OCI-LY1 (cell line): ENCODE measurements around the gene CNOT3.

Experiments used
- EZH2 ChIP-seq: fragments of 200-600 bp; sonication (generic), shearing (Covaris generic); IDR thresholded peaks from 2 replicates; pipeline ENCODE4 v1.8.0; 2017; ENCODE audit warnings: borderline replicate concordance, mixed run types, mild to moderate bottlenecking, antibody characterized with exemption, low read length, moderate library complexity, mixed read lengths
- TF ChIP-seq, protein P1 (sequence below): fragments of 200-600 bp; sonication (generic), shearing (Covaris generic); IDR thresholded peaks from 2 replicates; pipeline ENCODE4 v1.5.1; 2017; ENCODE audit warnings: mild to moderate bottlenecking, antibody characterized with exemption, low read length, moderate library complexity, mixed read lengths

DNA sequence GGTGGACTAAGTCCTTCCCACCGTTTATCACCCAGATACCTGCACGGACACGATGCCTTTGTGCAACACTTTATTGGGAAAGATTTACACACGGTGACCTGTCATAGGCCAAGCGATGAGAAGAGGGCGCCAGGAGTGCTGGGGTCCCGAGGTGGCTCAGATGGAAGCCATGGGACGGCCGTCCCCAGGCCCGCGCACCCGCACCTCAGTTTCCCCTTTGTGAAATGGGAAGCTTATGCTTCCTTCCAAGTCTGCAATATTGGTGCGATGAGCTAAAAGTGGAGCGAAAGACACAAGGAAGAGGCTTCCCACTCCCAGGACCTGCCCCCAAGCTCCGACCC, 35.8 kb downstream of the CNOT3 start:
- TF ChIP-seq, protein P1, sequence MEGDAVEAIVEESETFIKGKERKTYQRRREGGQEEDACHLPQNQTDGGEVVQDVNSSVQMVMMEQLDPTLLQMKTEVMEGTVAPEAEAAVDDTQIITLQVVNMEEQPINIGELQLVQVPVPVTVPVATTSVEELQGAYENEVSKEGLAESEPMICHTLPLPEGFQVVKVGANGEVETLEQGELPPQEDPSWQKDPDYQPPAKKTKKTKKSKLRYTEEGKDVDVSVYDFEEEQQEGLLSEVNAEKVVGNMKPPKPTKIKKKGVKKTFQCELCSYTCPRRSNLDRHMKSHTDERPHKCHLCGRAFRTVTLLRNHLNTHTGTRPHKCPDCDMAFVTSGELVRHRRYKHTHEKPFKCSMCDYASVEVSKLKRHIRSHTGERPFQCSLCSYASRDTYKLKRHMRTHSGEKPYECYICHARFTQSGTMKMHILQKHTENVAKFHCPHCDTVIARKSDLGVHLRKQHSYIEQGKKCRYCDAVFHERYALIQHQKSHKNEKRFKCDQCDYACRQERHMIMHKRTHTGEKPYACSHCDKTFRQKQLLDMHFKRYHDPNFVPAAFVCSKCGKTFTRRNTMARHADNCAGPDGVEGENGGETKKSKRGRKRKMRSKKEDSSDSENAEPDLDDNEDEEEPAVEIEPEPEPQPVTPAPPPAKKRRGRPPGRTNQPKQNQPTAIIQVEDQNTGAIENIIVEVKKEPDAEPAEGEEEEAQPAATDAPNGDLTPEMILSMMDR, result no peak
- TF ChIP-seq EZH2, result no peak
